NCI-H1092 treated with DMSO at 0.1 percent for 48 hours (cell line): ENCODE measurements around the gene PAX3.

Experiments used
- DNase-seq: peaks from one replicate; lab custom pipeline; 2025; lab: John Stamatoyannopoulos, UW

Gene PAX3

DNA sequence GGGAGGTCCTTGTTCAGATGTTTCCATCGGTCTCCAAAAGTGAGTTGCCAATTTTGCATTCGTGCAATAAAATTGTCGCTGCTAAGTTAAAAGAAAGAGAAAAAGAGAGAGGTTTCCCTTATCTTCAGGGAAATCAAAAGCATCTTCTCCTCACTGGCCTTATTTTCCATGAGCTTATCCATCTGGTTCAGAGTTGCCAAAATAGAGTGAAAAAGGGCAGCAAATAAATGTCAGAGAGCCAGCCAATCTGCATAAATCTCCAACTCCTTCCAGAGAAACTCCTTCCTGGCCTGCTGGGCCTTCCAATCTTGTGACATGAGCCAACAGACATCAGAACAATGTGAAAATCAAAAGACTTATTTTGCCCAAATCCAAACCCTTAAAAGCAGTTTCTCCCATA is 28.4 kb downstream of the PAX3 start:
- DNase-seq: no peak

DNA sequence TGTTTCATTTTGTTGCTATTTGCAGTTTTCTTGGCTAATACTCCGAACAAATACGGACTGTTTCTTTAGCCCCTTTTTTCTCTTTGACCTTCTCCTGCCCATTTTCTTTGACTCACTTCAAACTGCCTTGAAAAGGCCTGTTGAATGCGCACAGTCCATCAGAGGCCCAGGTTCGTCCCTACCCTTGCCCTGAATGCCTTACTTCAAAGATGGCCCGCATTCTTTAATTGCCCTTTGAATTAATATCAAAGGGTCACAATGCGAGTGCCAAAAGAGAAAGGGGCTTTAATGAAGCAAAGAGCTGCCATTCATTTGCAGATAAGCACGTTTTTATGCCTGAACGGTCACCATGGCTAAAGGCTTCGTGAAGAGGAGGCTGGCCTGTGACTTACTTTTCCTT is 29.7 kb downstream of the PAX3 start:
- no peak for DNase-seq

- no peak for DNase-seq
These were observed 30.3 kb downstream of the PAX3 start for GRCh38 chr2:222268311-222268990.

- DNase-seq: no peak
These were observed 33.9 kb downstream of the PAX3 start for GRCh38 chr2:222264791-222265320.

- no peak for DNase-seq
These were observed 37.3 kb downstream of the PAX3 start for GRCh38 chr2:222261504-222261903.

GRCh38 chr2:222257645-222258044 is 41.2 kb downstream of the PAX3 start:
- DNase-seq: no peak

DNA sequence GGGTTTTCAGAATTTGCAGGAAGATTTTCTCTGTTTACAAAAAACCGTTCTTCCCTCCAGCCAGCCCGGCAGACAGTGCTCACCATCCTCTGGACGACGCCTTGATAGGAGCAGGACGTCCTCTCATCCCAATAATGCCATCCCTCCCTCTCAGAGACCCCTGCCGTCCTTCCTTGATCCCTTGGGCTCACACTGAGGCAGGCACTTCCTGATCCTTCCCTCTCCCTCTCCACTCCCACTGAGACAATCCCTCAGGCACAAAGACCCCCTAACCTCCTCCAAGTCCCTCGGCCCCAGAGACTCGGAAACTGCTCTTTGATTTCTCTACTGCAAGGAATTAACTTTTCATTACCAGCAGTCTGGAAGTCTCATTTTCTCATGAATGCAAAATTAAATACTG is 42.5 kb downstream of the PAX3 start:
- no peak for DNase-seq

DNA sequence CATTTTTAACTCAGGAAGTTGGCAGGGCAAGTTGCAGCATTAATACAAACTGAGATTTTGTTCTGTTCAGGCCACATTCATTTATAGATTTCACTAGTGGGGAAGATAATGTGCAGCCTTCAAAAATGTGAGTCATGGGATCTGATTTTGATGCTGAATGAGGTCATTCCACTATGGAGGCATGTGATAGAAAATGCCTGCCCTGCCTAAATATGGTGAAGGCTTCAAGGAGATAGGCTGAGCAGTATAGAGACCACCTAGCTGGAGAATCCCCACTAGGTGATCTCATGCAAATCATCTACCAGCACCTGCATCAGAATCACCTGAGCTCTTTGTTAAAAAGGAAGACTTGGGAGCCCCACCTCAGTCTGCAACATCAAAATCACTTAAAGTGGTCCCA is 43.7 kb downstream of the PAX3 start:
- DNase-seq: no peak

DNA sequence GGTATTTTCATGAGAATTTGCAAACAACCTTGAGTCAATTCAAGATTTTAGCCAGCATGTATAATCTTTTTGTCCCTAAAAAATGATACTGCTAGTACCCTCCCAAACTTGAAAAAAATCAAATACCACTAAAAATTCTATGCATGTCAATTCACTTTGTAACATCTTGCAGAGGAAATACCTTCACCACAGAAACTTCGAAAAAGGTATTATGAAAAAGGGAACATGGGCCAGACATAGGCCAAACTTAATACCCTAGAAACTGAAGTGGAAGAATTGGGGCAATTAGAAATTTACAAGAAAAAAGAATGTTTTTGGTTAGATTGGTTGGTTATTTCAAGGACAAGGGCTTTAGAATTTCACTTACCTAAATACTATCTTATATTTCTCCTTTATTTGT is 48.5 kb downstream of the PAX3 start:
- no peak for DNase-seq

- DNase-seq: no peak
These were observed 49.4 kb downstream of the PAX3 start for GRCh38 chr2:222249444-222249843.

DNA sequence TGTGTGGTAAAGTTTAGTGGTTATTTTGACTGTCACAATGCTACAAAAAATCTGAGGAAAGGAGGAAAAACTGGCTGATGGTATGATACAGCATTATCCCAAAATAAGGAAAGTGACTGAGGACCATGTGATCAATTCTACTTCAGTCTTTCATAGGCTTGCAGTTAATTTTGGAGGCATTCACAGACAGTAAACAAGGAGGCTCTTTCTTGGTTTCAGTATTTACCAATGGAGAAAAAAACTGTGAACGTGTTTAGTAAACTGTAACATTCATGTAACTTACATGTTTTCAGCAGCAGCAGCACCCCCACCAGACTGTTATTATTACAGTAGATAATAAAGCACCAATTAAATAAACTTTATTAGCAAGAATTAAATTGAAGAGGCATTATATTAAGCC is 50.0 kb downstream of the PAX3 start:
- no peak for DNase-seq

- DNase-seq: no peak
These were observed 50.5 kb downstream of the PAX3 start for GRCh38 chr2:222248256-222248655.

GRCh38 chr2:222242532-222242931 is 56.3 kb downstream of the PAX3 start:
- DNase-seq: no peak

DNA sequence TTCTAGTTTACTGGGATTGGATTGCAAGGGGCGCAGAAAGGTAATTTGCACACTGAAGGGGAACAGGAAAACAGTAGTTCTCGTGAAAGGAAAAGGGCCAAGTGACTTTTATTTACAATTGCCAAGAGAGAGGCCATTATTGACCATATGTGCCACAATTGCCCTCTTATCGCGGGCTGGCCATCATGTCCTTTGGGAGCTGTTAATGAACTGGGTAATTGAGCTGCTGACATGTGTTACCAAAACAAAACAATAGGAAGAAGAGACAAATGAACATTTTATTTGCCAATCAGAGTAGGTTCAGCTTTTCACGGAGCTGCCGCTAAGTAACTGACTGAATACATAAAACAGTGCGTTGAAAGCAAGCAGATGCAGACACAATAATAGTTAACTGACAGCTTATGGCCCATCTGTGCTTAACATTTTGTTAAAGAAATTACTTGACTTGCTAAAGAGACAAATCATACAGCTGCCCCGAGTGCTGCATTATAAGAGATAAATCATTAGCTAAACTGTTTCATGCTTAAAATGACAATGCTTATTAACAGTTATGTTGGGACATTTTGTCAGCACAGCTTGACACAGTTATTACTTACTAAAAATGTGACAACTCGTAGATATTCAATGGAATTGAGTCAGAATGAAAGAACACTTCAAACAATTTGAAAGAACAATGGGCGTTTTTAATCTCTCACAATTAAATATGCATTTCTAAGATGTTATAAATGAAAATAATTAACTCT is 57.5 kb downstream of the PAX3 start:
- peak; percentile 88 for DNase-seq

GRCh38 chr2:222240676-222241049 is 58.1 kb downstream of the PAX3 start:
- no peak for DNase-seq

GRCh38 chr2:222239945-222240675 is 58.7 kb downstream of the PAX3 start:
- DNase-seq: peak; percentile 45

DNA sequence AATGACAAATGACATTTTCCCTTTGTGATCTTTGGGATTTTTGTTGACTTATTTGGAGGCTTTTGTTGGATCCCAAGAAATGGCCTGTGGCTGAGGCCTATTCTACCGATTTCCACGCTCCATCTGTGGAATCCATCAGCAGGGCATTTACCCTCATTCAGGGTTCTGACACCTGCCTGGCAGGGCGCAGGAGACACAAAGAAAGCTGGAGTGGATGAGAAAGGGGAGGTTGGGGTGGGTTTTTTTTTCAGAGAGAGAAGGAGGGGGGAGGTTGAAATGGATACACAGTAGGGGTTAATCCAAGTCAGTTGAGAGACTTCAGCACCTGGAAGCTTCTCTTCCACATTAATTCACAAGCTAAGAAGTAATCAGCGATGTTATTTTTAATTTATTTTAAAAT is 59.7 kb downstream of the PAX3 start:
- DNase-seq: no peak

- DNase-seq: no peak
These were observed 60.7 kb downstream of the PAX3 start for GRCh38 chr2:222238072-222238471.

- DNase-seq: no peak
These were observed 66.0 kb downstream of the PAX3 start for GRCh38 chr2:222232839-222233238.

DNA sequence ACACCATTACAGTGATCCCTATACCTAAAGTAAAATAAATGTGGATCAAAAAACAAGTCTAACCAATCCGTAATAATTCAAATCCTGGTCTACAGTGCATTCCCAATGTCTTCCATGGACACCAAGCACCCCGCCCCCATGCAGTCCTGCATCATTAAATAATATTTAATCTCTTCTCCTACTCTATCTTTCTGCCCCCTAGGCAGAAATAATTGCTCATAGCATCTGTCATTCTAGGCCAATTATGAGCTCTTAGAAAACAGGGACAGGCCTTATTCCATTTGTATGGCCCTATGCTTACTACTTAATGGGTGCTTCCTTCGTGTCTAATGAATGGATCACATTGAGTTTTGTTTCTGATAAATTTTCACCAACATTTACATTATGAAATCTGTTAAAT is 66.4 kb downstream of the PAX3 start:
- no peak for DNase-seq

DNA sequence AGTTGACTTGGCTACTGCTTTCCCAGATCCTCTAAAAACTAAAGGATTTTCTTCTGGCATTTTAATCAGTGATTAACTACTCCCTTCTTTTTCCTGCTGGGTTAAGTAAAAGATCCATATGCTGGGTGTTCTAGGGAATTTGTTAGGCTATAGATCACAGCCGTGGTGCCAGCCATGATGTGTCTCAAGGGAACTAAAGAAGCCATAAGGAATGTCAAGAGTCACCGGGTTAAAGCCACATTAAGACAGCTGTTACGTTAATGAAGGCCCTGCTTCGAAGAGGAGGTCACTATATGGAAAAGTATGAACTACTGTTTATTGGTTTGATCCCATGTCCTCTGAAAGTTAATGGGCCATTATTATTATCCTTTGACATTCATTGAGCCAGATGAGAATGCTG is 70.7 kb downstream of the PAX3 start:
- no peak for DNase-seq

GRCh38 chr2:222218786-222219185 is 80.0 kb downstream of the PAX3 start:
- no peak for DNase-seq

- no peak for DNase-seq
These were observed 81.1 kb downstream of the PAX3 start for GRCh38 chr2:222217712-222218111.
